HCT116 (cell line): ENCODE data around the gene HSD3B7.

Source experiments
- CTCF ChIP-seq, 3 experiments: fragments of 200-600 bp in 1 of 3; sonication (generic) in 1 of 3; IDR thresholded peaks in 2 of 3; conservative IDR thresholded peaks in 1 of 3; 2 replicates each; pipeline ENCODE4 v1.5.1; 2012 to 2017; ENCODE audit warnings: low read depth in 2 of 3, low read length in 2 of 3, antibody characterized with exemption in 1 of 3, borderline replicate concordance in 1 of 3, control low read depth in 1 of 3, mild to moderate bottlenecking in 1 of 3, mixed read lengths in 1 of 3, mixed run types in 1 of 3, moderate library complexity in 1 of 3; ENCODE audit not compliant: insufficient read depth in 1 of 3
- JUND ChIP-seq: IDR thresholded peaks from 2 replicates; pipeline ENCODE4 v1.6.1; 2012
- POLR2A ChIP-seq: IDR thresholded peaks from 2 replicates; pipeline ENCODE4 v1.7.0; 2011; ENCODE audit warnings: borderline replicate concordance; ENCODE audit not compliant: insufficient read depth, insufficient read length; ENCODE audit errors: extremely low read depth
- POLR2AphosphoS5 ChIP-seq: IDR thresholded peaks from 2 replicates; pipeline ENCODE4 v1.6.1; 2011; ENCODE audit warnings: mild to moderate bottlenecking, low read depth, low read length, moderate library complexity
- SP1 ChIP-seq: IDR thresholded peaks from 2 replicates; pipeline ENCODE4 v1.6.1; 2012; ENCODE audit warnings: low read depth
- TCF7L2 ChIP-seq: IDR thresholded peaks from 2 replicates; pipeline ENCODE4 v1.7.0; 2011; ENCODE audit warnings: borderline replicate concordance, inconsistent platforms; ENCODE audit not compliant: insufficient read depth, insufficient read length; ENCODE audit errors: extremely low read depth
- ZFX ChIP-seq: fragments of 450-650 bp; IDR thresholded peaks from 2 replicates; pipeline ENCODE4 v1.6.1; 2017
- ZNF274 ChIP-seq: fragments of 200-500 bp; sonication (Bioruptor generic); IDR thresholded peaks from 2 replicates; pipeline ENCODE4 v1.6.1; 2014; ENCODE audit warnings: mild to moderate bottlenecking, low read depth, low read length, inconsistent platforms
- TF ChIP-seq, protein P1 (sequence below): IDR thresholded peaks from 2 replicates; pipeline ENCODE4 v1.6.1; 2012

- TF ChIP-seq POLR2A (no peak), CTCF (IDR thresholded peaks at IDR 0.05 in 2 of 3, conservative IDR thresholded peaks at IDR 0.05 in 1 of 3; ENCODE audit: borderline replicate concordance in 1 of 3, insufficient read depth in 1 of 3, low read depth in 2 of 3, low read length in 2 of 3) (no peak), TCF7L2 (no peak), ZFX (no peak), JUND (no peak), SP1 (no peak), POLR2AphosphoS5 (no peak), ZNF274 (no peak)
- TF ChIP-seq, protein P1, sequence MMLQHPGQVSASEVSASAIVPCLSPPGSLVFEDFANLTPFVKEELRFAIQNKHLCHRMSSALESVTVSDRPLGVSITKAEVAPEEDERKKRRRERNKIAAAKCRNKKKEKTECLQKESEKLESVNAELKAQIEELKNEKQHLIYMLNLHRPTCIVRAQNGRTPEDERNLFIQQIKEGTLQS, result no peak
These were observed 8.5 kb upstream of the HSD3B7 start for GRCh38 chr16:30976486-30976885.
